HEK293 (cell line): ENCODE data around the gene SUOX.

Experiments
- CTCF ChIA-PET: fragments of 350-600 bp; formaldehyde crosslinking; extraction: SDS; loops from one replicate; lab custom pipeline; 2021; ENCODE audit warnings: antibody characterized with exemption; lab: Yijun Ruan, JAX
- POLR2A ChIA-PET: fragments of 300-600 bp; formaldehyde crosslinking; extraction: SDS; loops from one replicate; lab custom pipeline; 2020; ENCODE audit warnings: antibody characterized with exemption, inconsistent platforms; lab: Yijun Ruan, JAX
- H3K27ac ChIP-seq: fragments of 200-500 bp; sonication (Bioruptor generic); 2 replicates; pipeline ENCODE4 v1.5.1; 2014; ENCODE audit warnings: low read depth, low read length, control low read depth, inconsistent platforms; ENCODE audit errors: extremely low read depth
- H3K36me3 ChIP-seq, 2 experiments: fragments of 200-500 bp in 1 of 2; sonication (Bioruptor generic) in 1 of 2; 1 replicate in 1 of 2; 2 replicates in 1 of 2; pipeline ENCODE4 v1.5.1; 2014 to 2017; ENCODE audit warnings: inconsistent platforms in 2 of 2, low read length in 2 of 2; ENCODE audit not compliant: control insufficient read depth in 2 of 2, insufficient read depth in 1 of 2
- H3K4me1 ChIP-seq: fragments of 200-500 bp; sonication (Bioruptor generic); 2 replicates; pipeline ENCODE4 v1.5.1; 2014; ENCODE audit warnings: mild to moderate bottlenecking, low read length, inconsistent platforms; ENCODE audit not compliant: control insufficient read depth, insufficient read depth
- H3K4me3 ChIP-seq: 2 replicates; pipeline ENCODE4 v1.5.1; 2011; ENCODE audit warnings: low read depth, mild to moderate bottlenecking, control low read depth, low read length, moderate library complexity
- H3K9me3 ChIP-seq: fragments of 200-500 bp; sonication (Bioruptor generic); 2 replicates; pipeline ENCODE4 v1.5.1; 2014; ENCODE audit warnings: low read depth, low read length, inconsistent platforms; ENCODE audit not compliant: control insufficient read depth, insufficient read depth
- ZBTB1 ChIP-seq: fragments of 450-650 bp; formaldehyde crosslinking; IDR thresholded peaks from 2 replicates; pipeline ENCODE4 v1.5.1; 2016; ENCODE audit warnings: missing biosample characterization, missing genetic modification characterization
- ZNF133 ChIP-seq: fragments of 450-650 bp; formaldehyde crosslinking; IDR thresholded peaks from 2 replicates; pipeline ENCODE4 v1.5.1; 2016; ENCODE audit warnings: missing biosample characterization, missing genetic modification characterization
- ZNF24 ChIP-seq: fragments of 450-650 bp; formaldehyde crosslinking; IDR thresholded peaks from 2 replicates; pipeline ENCODE4 v1.5.1; 2016; ENCODE audit warnings: missing biosample characterization, missing genetic modification characterization
- ZNF302 ChIP-seq: fragments of 450-650 bp; formaldehyde crosslinking; IDR thresholded peaks from 2 replicates; pipeline ENCODE4 v1.5.1; 2016; ENCODE audit warnings: missing biosample characterization, missing genetic modification characterization, low read depth
- ZNF324 ChIP-seq: fragments of 450-650 bp; formaldehyde crosslinking; IDR thresholded peaks from 2 replicates; pipeline ENCODE4 v1.5.1; 2016; ENCODE audit warnings: missing biosample characterization, missing genetic modification characterization
- ZNF423 ChIP-seq: fragments of 450-650 bp; formaldehyde crosslinking; IDR thresholded peaks from 2 replicates; pipeline ENCODE4 v1.5.1; 2016; ENCODE audit warnings: missing biosample characterization, missing genetic modification characterization
- ZNF596 ChIP-seq: fragments of 450-650 bp; IDR thresholded peaks from 2 replicates; pipeline ENCODE4 v1.5.0; 2018; ENCODE audit warnings: missing biosample characterization, mild to moderate bottlenecking, missing genetic modification characterization, moderate library complexity
- ZNF654 ChIP-seq: fragments of 450-650 bp; formaldehyde crosslinking; IDR thresholded peaks from 2 replicates; pipeline ENCODE4 v1.5.1; 2016; ENCODE audit warnings: low read depth, missing biosample characterization, missing genetic modification characterization
- TF ChIP-seq, protein P1 (sequence below): fragments of 450-650 bp; formaldehyde crosslinking; IDR thresholded peaks from 2 replicates; pipeline ENCODE4 v1.5.1; 2016; ENCODE audit warnings: missing biosample characterization, missing genetic modification characterization
- TF ChIP-seq, protein P2 (sequence below): fragments of 450-650 bp; formaldehyde crosslinking; IDR thresholded peaks from 2 replicates; pipeline ENCODE4 v1.5.1; 2016; ENCODE audit warnings: missing biosample characterization, missing genetic modification characterization, borderline replicate concordance
- TF ChIP-seq, protein P3 (sequence below): fragments of 450-650 bp; formaldehyde crosslinking; IDR thresholded peaks from 2 replicates; pipeline ENCODE4 v1.5.1; 2016; ENCODE audit warnings: missing biosample characterization, missing genetic modification characterization

SUOX gene

DNA sequence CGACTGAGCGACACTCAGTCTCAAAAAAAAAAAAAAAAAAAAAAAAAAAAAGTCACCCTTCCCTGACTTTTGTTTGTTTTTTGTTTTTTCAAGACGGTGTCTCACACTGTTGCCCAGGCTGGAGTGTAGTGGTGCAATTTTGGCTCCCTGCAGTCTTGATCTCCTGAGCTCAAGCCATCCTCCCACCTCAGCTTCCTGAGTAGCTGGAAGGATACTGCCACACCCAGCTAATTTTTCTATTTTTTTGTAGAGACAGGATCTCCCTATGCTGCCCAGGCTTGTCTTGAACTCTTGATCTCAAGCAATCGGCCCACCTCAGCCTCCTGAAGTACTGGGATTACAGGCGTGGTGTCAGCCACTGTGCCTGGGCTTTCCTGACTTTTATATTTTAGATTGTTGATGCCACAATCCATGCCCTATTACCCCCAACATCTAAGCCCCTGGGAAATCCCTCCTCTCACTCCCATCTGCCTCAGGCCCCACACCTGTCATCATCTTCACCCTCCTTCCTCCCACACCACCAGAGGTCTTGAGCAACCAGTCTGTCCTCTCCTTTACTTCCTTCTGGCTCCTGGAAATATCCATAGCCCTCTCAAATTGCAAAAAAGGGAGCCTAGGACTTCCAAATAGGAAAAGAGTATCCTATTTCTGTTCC lies 31.6 kb downstream of the SUOX start (continued):
- TF ChIP-seq, protein P1, sequence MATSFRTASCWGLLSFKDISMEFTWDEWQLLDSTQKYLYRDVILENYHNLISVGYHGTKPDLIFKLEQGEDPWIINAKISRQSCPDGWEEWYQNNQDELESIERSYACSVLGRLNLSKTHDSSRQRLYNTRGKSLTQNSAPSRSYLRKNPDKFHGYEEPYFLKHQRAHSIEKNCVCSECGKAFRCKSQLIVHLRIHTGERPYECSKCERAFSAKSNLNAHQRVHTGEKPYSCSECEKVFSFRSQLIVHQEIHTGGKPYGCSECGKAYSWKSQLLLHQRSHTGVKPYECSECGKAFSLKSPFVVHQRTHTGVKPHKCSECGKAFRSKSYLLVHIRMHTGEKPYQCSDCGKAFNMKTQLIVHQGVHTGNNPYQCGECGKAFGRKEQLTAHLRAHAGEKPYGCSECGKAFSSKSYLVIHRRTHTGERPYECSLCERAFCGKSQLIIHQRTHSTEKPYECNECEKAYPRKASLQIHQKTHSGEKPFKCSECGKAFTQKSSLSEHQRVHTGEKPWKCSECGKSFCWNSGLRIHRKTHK (tag by site-specific recombination) = no peak

DNA sequence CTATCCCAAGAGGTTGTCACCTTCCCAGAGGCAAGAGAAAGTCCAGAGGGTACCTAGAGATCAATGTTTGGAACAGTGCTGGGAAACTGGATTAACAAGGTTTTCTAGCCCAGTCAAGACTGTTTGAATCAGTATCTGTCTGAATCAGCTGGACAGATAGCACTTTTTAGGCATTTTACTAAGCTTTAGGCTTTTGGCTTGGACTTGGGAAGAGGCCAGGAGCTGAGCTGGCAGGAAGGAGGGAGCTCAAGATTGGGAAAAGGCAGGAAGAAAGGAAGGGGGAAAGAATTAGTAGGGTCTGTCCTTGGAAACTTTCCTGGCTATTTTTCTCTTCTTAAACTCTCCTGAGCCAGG lies 32.1 kb downstream of the SUOX start:
- ChIA-PET POLR2A (no interaction called here), CTCF (interaction anchor here (0.6 to 3.9 kb wide), 23 partner anchors 10 to 291 kb away, joined by 3 to 33 read pairs (median 4); partner anchors contain the start of genes DGKA and SUOX)
- H3K27ac ChIP-seq = no peak overlapping the region
- H3K9me3 ChIP-seq = no peaks in the 10 kb centered on the region
- TF ChIP-seq ZBTB1 (tag by site-specific recombination) = no peak
- no peak for TF ChIP-seq ZNF24 (tag by site-specific recombination)
- TF ChIP-seq ZNF302 = no peak
- TF ChIP-seq ZNF423 (tag by site-specific recombination) = no peak
- H3K4me3 ChIP-seq = no peak overlapping the region
- H3K4me1 ChIP-seq = no peaks in the 10 kb centered on the region
- peaks cover 0 to 35% of the 10 kb centered on the region in 2 experiments; a peak in 2 of 3 replicates for H3K36me3 ChIP-seq

DNA sequence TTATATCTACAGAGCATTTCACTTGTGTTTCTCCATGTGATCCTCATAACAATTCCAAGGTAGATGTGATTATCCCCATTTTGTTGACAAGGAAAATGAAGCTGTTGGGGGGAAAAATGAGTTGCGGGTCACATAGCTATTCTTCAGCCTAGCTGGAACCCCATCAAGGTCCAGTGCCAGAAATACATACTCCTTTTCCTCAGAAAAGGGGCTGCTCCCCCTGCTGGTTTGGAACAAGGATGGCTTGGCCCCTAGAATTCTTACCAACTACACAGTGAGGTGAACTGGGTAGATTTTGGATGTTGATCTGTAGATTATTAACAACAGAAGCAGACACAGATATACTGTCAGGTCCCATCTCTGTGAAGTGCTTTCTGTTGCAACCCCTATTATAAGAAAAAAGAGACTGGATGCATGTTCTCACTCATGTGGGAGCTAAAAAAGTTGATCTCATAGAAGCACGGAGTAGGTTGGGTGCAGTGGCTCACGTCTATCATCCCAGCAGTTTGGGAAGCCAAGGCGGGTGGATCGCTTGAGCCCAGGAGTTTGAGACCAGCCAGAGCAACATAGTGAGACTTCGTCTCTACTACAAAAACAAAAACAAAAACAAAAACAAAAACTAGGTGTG lies 32.7 kb downstream of the SUOX start:
- CTCF ChIA-PET = interaction anchor here (0.6 to 3.9 kb wide), 28 partner anchors 10 to 300 kb away, joined by 3 to 33 read pairs (median 4); partner anchors contain the start of genes CD63, DGKA, DNAJC14 and SUOX
- H3K9me3 ChIP-seq = no peaks in the 10 kb centered on the region
- TF ChIP-seq, protein P2, sequence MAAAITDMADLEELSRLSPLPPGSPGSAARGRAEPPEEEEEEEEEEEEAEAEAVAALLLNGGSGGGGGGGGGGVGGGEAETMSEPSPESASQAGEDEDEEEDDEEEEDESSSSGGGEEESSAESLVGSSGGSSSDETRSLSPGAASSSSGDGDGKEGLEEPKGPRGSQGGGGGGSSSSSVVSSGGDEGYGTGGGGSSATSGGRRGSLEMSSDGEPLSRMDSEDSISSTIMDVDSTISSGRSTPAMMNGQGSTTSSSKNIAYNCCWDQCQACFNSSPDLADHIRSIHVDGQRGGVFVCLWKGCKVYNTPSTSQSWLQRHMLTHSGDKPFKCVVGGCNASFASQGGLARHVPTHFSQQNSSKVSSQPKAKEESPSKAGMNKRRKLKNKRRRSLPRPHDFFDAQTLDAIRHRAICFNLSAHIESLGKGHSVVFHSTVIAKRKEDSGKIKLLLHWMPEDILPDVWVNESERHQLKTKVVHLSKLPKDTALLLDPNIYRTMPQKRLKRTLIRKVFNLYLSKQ (tag by site-specific recombination) = no peak
- TF ChIP-seq ZNF133 (tag by site-specific recombination) = no peak
- peak; percentile 31 for TF ChIP-seq ZNF654 (tag by site-specific recombination)
- TF ChIP-seq, all 188 proteins: peak for 1
- Histone ChIP-seq H3K4me3 (no peak overlapping the region), H3K36me3 (peaks cover 0 to 36% of the 10 kb centered on the region in 2 experiments; a peak in 2 of 3 replicates), H3K4me1 (no peaks in the 10 kb centered on the region), H3K27ac (no peak overlapping the region)
- POLR2A ChIA-PET = interaction anchor here (0.6 kb wide), 1 partner anchor 25 kb away, joined by 5 read pairs; no protein-coding TSS in a partner anchor

DNA sequence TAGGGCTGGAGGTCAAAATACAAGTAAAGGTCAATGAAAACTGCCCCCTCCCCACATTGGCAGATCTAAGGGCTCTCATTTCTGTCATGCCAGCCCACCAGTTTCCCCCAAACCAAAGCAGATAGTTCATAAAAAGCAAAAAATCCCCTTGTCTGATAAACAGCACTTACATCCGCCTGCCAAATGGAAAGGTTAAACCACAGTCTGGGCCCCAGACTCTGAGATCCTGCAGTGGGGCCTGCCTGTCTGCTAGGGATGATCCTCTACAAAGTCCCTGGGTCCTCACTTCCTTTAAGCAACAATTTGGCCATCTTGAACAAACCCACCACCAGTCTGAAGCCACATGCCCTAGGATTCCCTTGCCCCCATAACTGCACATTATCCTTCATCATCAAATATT lies 34.9 kb downstream of the SUOX start:
- CTCF ChIA-PET = interaction anchor here (1.2 kb wide), 1 partner anchor 35 kb away, joined by 3 read pairs; the partner anchor contains the start of gene SUOX

More for the DNA sequence above, 34.9 kb downstream of the SUOX start:
- no peaks in the 10 kb centered on the region for H3K4me1 ChIP-seq
- H3K9me3 ChIP-seq = no peaks in the 10 kb centered on the region
- no peak overlapping the region for H3K27ac ChIP-seq
- H3K4me3 ChIP-seq = no peak overlapping the region
- H3K36me3 ChIP-seq = peaks cover 0 to 38% of the 10 kb centered on the region in 2 experiments; a peak in 2 of 3 replicates
- POLR2A ChIA-PET = interaction anchor here (0.5 kb wide), 1 partner anchor 25 kb away, joined by 4 read pairs; no protein-coding TSS in a partner anchor
- TF ChIP-seq, protein P3, sequence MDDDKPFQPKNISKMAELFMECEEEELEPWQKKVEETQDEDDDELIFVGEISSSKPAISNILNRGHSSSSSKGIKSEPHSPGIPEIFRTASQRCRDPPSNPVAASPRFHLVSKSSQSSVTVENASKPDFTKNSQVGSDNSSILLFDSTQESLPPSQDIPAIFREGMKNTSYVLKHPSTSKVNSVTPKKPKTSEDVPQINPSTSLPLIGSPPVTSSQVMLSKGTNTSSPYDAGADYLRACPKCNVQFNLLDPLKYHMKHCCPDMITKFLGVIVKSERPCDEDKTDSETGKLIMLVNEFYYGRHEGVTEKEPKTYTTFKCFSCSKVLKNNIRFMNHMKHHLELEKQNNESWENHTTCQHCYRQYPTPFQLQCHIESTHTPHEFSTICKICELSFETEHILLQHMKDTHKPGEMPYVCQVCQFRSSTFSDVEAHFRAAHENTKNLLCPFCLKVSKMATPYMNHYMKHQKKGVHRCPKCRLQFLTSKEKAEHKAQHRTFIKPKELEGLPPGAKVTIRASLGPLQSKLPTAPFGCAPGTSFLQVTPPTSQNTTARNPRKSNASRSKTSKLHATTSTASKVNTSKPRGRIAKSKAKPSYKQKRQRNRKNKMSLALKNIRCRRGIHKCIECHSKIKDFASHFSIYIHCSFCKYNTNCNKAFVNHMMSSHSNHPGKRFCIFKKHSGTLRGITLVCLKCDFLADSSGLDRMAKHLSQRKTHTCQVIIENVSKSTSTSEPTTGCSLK (tag by site-specific recombination) = no peak
- TF ChIP-seq ZNF324 (tag by site-specific recombination) (no peak), ZNF596 (tag by site-specific recombination) (no peak)
